Measurements from ENCODE around the gene OR4C13.
"Not testable (repeated sequence)": the region's sequence is repeated elsewhere in the genome, so short reads cannot be mapped to it uniquely, and the experiment has no call there.

The OR4C13 gene

DNA sequence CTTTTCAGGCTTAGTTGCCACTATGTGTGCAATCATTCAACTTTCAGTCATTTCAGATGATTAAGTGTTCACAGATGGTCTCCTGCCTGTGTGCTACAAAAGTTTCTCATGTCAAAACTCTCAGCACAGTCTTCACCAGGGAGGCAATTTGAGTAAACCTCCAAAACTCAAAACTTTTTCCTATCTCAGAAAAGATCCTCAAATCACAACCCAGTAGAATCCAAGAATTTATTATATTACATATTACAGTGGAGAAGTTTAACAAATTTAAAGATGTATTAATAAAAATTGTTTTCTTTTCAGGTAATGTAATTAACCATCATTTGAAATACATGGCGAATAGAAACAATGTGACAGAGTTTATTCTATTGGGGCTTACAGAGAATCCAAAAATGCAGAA, at the start of gene OR4C13:
Gene OR4C13 (plus strand): TSS at position 301 of the 400 bp plus-strand sequence. CDS start 32 bp downstream, at position 333.
- no peak for DNase-seq

DNA sequence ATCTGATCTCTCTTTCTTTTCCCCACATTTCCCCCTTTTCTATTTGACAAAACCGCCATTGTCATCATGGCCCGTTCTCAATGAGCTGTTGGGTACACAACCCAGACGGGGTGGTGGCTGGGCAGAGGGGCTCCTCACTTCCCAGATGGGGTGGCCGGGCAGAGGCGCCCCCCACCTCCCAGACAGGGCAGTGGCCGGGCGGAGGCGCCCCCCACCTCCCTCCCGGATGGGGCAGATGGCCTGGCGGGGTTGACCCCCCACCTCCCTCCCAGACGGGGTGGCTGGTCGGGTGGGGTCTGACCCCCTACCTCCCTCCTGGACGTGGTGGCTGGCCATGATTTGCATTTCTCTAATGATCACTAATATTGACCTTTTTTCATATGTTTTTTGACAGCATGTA, 40.7 kb upstream of the OR4C13 start:
- DNase-seq, result not testable (repeated sequence)

DNA sequence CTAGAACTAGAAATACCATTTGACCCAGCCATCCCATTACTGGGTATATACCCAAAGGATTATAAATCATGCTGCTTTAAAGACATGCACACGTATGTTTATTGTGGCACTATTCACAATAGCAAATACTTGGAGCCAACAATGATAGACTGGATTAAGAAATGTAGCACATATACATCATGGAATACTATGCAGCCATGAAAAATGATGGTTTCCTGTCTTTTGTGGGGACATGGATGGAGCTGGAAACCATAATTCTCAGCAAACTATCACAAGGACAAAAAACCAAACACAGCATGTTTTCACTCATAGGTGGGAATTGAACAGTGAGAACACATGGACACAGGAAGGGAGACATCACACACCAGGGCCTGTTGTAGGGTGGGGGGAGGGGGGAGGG, 3.5 kb upstream of the OR4C13 start:
- not testable (repeated sequence) for DNase-seq

DNA sequence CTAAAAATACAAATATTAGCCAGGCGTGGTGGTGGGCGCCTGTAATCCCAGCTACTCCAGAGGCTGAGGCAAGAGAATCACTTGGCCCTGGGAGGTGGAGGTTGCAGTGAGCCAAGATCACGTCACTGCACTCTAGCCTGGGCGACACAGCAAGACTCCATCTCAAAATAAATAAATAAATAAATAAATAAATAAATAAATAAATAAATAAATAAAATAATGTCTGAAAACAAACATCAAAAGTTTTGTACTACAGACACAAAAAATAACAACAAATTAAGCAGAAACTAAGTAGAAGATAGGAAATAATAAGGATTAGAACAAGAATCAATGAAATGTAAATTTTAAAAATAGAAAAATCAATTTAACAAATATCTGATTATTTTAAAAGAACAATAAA, 21.2 kb downstream of the OR4C13 start:
- DNase-seq, result not testable (repeated sequence)

DNA sequence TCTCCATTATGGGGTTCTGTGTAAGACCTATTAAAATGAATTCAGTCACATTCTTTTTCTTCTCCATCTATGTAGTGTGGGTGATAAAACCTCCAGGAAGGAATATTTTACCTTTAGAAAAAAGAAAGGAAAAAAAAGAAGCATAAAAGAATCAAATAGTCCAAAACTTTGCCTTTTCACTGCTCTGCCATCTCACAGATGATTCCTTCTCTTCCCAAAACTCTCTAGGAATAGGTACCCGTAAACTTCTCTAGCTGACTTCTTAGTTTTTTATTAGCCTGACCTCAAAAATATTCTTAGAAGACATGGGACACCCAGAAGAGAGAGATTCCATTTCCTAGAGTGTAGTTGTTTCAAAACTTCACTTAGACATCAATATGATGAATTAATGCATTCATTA, 30.2 kb downstream of the OR4C13 start, which contains the start of gene OR4C12:
Gene OR4C12 (minus strand): TSS at position 101 of the 400 bp plus-strand sequence. CDS start 34 bp downstream, at position 67.
- not testable (repeated sequence) for DNase-seq

DNA sequence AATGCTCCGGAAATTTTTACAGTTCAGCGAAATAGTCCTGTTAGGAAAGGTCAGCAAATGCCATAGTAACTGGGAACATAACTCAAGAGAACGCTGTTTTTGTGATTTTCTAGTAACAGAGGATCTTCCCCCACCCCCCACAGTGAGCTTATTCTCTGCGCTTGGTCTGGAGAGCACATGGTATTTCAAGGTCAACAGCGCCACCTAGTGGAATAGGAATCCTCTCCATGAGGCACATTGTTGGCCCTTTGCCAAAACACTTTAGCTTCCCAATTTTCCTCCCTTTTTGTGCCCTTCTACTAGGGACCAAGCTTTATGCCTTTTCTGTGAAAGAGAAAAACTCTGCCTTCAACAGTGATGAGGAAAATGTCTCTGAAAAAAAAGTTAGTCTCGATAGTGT, 43.4 kb downstream of the OR4C13 start:
- DNase-seq, result peak; percentile 68 to 93
